Body of pancreas (tissue), 4 donors: ENCODE results near the gene HAUS7. TPM values are rescaled to one million over a fixed set of nuclear protein-coding genes. Genes with fewer than 3 reads are reported as not detected.

Experiments used
- ATAC-seq: fragments of 150-250 bp; one replicate; pipeline ENCODE4 v1.9.1; 2016
- DNase-seq, 4 donors: peaks; one replicate each; pipeline ENCODE4 v3.0.0-alpha.2; 2019
- H3K27ac ChIP-seq, 4 donors: fragments of 200-600 bp; sonication (generic); 1 replicate in 3 of 4; 2 replicates in 1 of 4; pipeline versions ENCODE4 v1.5.1 to v1.6.1; 2016 to 2019; ENCODE audit warnings: mild to moderate bottlenecking in 1 of 4, mixed read lengths in 1 of 4, moderate library complexity in 1 of 4
- H3K27me3 ChIP-seq, 2 donors: fragments of 200-600 bp; sonication (generic); one replicate each; pipeline ENCODE4 v1.6.0; 2016; ENCODE audit warnings: mild to moderate bottlenecking in 1 of 2
- H3K36me3 ChIP-seq, 2 donors: fragments of 200-600 bp; sonication (generic); replicated peaks in 1 of 2; 2 replicates each; pipeline ENCODE4 v1.5.1; 2016; ENCODE audit warnings: low read depth in 2 of 2; ENCODE audit not compliant: insufficient read depth in 1 of 2
- H3K4me1 ChIP-seq: fragments of 200-600 bp; sonication (generic); one replicate; pipeline ENCODE4 v1.6.0; 2016
- H3K4me3 ChIP-seq, 2 donors: fragments of 200-600 bp; sonication (generic); 1 replicate in 1 of 2; 2 replicates in 1 of 2; pipeline ENCODE4 v1.5.1; 2016 to 2019
- H3K9me3 ChIP-seq, 3 donors: fragments of 200-600 bp; sonication (generic); 1 replicate in 2 of 3; 2 replicates in 1 of 3; pipeline ENCODE4 v1.5.1; 2016
- POLR2A ChIP-seq, 3 donors: fragments of 450-650 bp; IDR thresholded peaks; one replicate each; pipeline ENCODE4 v1.6.1; 2016; ENCODE audit warnings: antibody characterized with exemption in 3 of 3, mild to moderate bottlenecking in 2 of 3
- WGBS, 2 donors: methylation state at CpG; one replicate each; pipeline ENCODE4 v1.1.5; 2017; 5-methylcytosine and 5-hydroxymethylcytosine counted together
- intact Hi-C: fragments of 100-400 bp; cut with DNase I; formaldehyde crosslinking; loops from one replicate; pipeline ENCODE4 v1.15.1; 2023
- total RNA-seq, 2 donors: library from RNA; depleted of rRNA; stranded (reverse); fragments of >200 nt; gene quantifications; one replicate each; pipeline ENCODE4 v1.1.0, GENCODE V29; 2016
- TF ChIP-seq, protein P1 (sequence below), 7 experiments: fragments of 450-650 bp in 4 of 7; fragments of 200-600 bp in 3 of 7; sonication (generic) in 3 of 7; IDR thresholded peaks; one replicate each; pipeline ENCODE4 v1.5.1; 2016 to 2019; ENCODE audit warnings: antibody characterized with exemption in 7 of 7

HAUS7 gene
- total RNA-seq, 2 donors from 2014 or later, result 3.1 to 38.2 TPM

DNA sequence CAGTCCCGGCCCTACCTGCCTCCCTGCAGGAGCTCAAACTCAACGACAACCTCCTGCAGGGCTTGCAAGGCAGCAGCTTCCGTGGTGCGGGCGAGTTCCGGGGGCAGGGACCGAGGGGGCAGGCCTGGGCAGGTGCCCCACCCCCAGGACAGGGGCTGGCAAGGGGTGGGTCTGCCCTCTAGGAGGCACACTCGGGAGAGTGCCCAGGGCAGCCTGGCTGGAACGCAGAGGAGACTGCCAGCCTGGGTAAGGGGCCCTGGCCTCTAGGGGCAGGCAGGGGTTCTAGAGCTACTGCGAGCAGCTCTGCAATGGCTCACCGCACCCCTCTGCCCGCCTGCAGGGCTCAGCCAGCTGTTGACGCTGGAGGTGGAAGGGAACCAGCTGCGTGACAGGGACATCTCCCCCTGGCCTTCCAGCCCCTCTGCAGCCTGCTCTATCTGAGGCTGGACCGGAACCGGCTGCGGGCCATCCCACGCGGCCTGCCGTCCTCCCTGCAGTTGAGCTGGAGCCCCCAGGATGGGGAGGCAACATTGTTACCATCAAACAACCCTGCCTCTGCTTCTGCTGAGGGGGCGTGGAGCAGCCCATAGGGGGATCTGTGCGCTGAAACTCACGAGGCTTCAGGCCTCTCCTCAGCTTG, 12.1 kb upstream of the HAUS7 start:
- no peak for DNase-seq
- Histone ChIP-seq H3K27ac (no peak overlapping the region), H3K36me3 (no peaks in the 10 kb centered on the region), H3K9me3 (no peaks in the 10 kb centered on the region), H3K4me3 (no peak overlapping the region), H3K4me1 (no peaks in the 10 kb centered on the region), H3K27me3 (no peaks in the 10 kb centered on the region)
- TF ChIP-seq, protein P1, sequence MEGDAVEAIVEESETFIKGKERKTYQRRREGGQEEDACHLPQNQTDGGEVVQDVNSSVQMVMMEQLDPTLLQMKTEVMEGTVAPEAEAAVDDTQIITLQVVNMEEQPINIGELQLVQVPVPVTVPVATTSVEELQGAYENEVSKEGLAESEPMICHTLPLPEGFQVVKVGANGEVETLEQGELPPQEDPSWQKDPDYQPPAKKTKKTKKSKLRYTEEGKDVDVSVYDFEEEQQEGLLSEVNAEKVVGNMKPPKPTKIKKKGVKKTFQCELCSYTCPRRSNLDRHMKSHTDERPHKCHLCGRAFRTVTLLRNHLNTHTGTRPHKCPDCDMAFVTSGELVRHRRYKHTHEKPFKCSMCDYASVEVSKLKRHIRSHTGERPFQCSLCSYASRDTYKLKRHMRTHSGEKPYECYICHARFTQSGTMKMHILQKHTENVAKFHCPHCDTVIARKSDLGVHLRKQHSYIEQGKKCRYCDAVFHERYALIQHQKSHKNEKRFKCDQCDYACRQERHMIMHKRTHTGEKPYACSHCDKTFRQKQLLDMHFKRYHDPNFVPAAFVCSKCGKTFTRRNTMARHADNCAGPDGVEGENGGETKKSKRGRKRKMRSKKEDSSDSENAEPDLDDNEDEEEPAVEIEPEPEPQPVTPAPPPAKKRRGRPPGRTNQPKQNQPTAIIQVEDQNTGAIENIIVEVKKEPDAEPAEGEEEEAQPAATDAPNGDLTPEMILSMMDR (IDR thresholded peaks at IDR 0.05), result no peak
- TF ChIP-seq POLR2A (IDR thresholded peaks at IDR 0.05), result no peak
- intact Hi-C loops, result no loop called here
- 80% methylated on average over 13 of the region's 23 CpGs; no CpG with 5 or more reads in 1 of the 2 donors for WGBS, 2 donors
- ATAC-seq, result no peak

DNA sequence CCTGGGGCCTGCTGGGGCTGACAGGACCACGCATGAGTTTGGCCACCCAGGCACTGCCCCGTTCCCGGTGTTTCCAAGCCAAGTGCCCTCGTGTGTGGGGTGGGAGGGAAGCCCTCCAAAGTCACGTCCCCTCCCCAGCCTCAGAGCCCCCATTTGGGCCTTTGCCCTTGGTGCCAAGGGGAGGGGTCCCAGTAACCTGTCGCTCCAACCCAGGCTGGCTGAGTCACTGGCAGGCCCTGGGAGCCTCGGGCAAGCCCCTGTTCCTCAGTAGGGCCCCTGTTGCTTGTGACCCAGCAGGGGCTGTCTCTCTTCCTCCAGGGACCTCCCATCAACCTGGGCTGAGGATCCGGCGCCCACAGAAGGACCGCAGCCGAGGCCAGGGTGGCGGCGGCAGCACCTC, 10.7 kb upstream of the HAUS7 start:
- Histone ChIP-seq H3K4me3 (no peak overlapping the region), H3K9me3 (no peaks in the 10 kb centered on the region), H3K27ac (no peak overlapping the region), H3K27me3 (no peaks in the 10 kb centered on the region), H3K4me1 (no peaks in the 10 kb centered on the region), H3K36me3 (no peaks in the 10 kb centered on the region)
- ATAC-seq, result no peak
- DNase-seq, result no peak
- intact Hi-C loops, result no loop called here
- TF ChIP-seq, protein P1 (IDR thresholded peaks at IDR 0.05), result no peak
- TF ChIP-seq POLR2A (IDR thresholded peaks at IDR 0.05), result no peak
- WGBS, 2 donors, result 85% methylated on average over 5 of the region's 13 CpGs; no CpG with 5 or more reads in 1 of the 2 donors

DNA sequence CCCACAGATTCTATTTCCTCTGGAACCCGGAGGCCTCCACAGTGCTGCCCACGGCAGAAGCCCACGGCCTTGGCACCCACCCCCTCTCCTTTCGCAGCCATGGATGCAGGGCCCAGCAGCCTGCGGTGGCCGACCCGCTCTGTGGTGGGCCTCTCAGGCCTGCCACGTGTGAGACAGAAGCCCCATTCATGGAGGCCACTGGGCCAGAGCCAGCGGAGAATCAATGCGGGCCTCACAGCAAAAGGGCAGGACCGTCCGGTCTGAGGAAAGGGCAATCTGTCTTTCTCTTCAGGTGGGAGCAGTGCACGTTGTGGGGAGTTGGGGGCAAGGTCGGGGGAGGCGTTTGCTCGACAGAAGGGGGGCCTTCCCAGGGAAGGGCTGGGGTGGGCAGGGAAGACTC, 8.4 kb upstream of the HAUS7 start:
- intact Hi-C loops, result no loop called here
- WGBS, 2 donors, result 56% methylated on average over 10 of the region's 16 CpGs; no CpG with 5 or more reads in 1 of the 2 donors
- Histone ChIP-seq H3K27me3 (no peaks in the 10 kb centered on the region), H3K4me1 (peaks cover 4% of the 10 kb centered on the region), H3K9me3 (no peaks in the 10 kb centered on the region), H3K36me3 (no peaks in the 10 kb centered on the region), H3K27ac (no peak overlapping the region), H3K4me3 (no peak overlapping the region)
- no peak for TF ChIP-seq POLR2A (IDR thresholded peaks at IDR 0.05)
- TF ChIP-seq, protein P1 (IDR thresholded peaks at IDR 0.05), result no peak
- ATAC-seq (no peak), DNase-seq (no peak)

DNA sequence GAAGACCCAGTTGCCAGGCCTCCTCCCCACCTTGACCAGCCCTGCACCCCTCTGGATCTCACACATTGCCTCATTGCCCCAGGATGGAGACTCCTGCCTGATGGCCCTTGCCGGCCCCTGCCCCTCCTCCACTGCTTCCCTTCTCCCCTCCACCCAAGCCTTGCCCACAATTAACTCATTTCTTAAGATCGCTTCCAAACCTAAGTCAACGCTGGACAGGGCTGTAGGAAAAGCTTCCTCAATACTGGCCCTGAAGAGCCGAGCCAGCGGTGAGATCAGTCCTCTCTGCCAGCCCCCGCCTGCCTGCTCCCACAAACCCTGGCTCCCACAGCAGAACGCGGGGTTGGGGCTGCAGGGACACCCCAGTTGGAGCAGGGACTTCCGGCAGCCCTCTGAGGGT, 7.5 kb upstream of the HAUS7 start:
- no peaks in the 10 kb centered on the region for H3K36me3 ChIP-seq
- 81 to 96% methylated on average over 5 to 8 of the region's 9 CpGs for WGBS, 2 donors
- intact Hi-C loops, result no loop called here

More for the DNA sequence above, 7.5 kb upstream of the HAUS7 start:
- no peaks in the 10 kb centered on the region for H3K27me3 ChIP-seq
- H3K4me3 ChIP-seq, result no peak overlapping the region
- H3K27ac ChIP-seq, result no peak overlapping the region
- no peak for ATAC-seq
- no peaks in the 10 kb centered on the region for H3K9me3 ChIP-seq
- peaks cover 4% of the 10 kb centered on the region for H3K4me1 ChIP-seq
- TF ChIP-seq POLR2A (IDR thresholded peaks at IDR 0.05), result no peak
- TF ChIP-seq, protein P1 (IDR thresholded peaks at IDR 0.05), result no peak
- DNase-seq, result no peak
